ENCODE data around the gene ZNF33A. TPM values are rescaled to one million over a fixed set of nuclear protein-coding genes. Genes with fewer than 3 reads are reported as not detected.
"Not testable (repeated sequence)": the region's sequence is repeated elsewhere in the genome, so short reads cannot be mapped to it uniquely, and the experiment has no call there.

The ZNF33A gene
- total RNA-seq, 1 donor from 2014 or later, result 25.7 TPM

GRCh38 chr10:38007551-38007950, 2.9 kb upstream of the ZNF33A start:
- Histone ChIP-seq H3K27ac (no peak overlapping the region), H3K4me1 (peaks cover 14% of the 10 kb centered on the region), H3K36me3 (no peaks in the 10 kb centered on the region), H3K9me3 (no peaks in the 10 kb centered on the region), H3K27me3 (no peaks in the 10 kb centered on the region), H3K4me3 (no peak overlapping the region)
- ATAC-seq (no peak), DNase-seq (no peak)
- no peak for TF ChIP-seq CTCF (IDR thresholded peaks at IDR 0.05)
- intact Hi-C loops (cut with DNase I), result no loop called here

- intact Hi-C loops (cut with DNase I), result no loop called here
- no peak overlapping the region for H3K27ac ChIP-seq
- H3K4me1 ChIP-seq, result peaks cover 14% of the 10 kb centered on the region
- TF ChIP-seq CTCF (IDR thresholded peaks at IDR 0.05), result no peak
- ATAC-seq (no peak), DNase-seq (no peak)
- no peaks in the 10 kb centered on the region for H3K36me3 ChIP-seq
- H3K4me3 ChIP-seq, result no peak overlapping the region
- no peaks in the 10 kb centered on the region for H3K27me3 ChIP-seq
- H3K9me3 ChIP-seq, result no peaks in the 10 kb centered on the region
These were observed 2.5 kb upstream of the ZNF33A start for GRCh38 chr10:38007991-38008390.

GRCh38 chr10:38016354-38016753, 5.9 kb downstream of the ZNF33A start:
- ATAC-seq, result no peak
- H3K4me3 ChIP-seq, result no peak overlapping the region
- intact Hi-C loops (cut with DNase I), result no loop called here

DNA sequence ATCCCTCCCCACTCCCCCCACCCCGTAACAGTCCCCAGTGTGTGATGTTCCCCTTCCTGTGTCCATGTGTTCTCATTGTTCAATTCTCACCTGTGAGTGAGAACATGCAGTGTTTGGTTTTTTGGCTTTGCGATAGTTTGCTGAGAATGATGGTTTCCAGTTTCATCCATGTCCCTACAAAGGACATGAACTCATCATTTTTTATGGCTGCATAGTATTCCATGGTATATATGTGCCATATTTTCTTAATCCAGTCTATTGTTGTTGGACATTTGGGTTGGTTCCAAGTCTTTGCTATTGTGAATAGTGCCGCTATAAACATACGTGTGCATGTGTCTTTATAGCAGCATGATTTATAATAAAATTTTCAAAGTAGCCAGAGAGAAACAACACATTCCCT, 8.6 kb downstream of the ZNF33A start:
- ATAC-seq; H3K27me3 ChIP-seq; DNase-seq; H3K9me3 ChIP-seq; H3K4me1 ChIP-seq; H3K27ac ChIP-seq; intact Hi-C loops (cut with DNase I); H3K4me3 ChIP-seq: not testable (repeated sequence)
- peaks cover 87% of the 10 kb centered on the region for H3K36me3 ChIP-seq

More at GRCh38 chr10:38016354-38016753, 5.9 kb downstream of the ZNF33A start:
- Histone ChIP-seq H3K27ac (no peak overlapping the region), H3K36me3 (peaks cover 72% of the 10 kb centered on the region), H3K9me3 (no peaks in the 10 kb centered on the region), H3K27me3 (no peaks in the 10 kb centered on the region), H3K4me1 (peaks cover 8% of the 10 kb centered on the region)
- TF ChIP-seq CTCF (IDR thresholded peaks at IDR 0.05), result no peak
- no peak for DNase-seq

DNA sequence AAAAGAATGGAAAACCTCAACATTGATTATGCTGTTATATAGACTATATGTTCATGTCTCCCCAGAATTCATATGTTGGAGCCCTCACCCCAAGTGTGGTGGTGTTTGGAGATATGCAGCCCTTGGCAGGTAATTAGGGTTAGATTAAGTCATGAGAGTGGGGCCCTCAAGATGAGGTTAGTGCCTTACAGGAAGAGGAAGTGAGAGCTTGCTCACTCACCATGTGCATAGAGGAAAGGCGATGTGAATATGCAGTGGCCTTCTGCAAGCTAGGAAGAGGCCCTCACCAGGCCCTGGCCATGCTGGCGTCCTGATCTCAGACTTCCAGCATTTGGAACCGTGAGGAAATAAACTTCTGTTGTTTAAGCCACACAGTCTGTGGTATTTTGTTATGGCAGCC, 14.8 kb downstream of the ZNF33A start:
- ATAC-seq, result peak; percentile 63
- peaks cover 83% of the 10 kb centered on the region for H3K36me3 ChIP-seq
- H3K4me1 ChIP-seq, result no peaks in the 10 kb centered on the region
- DNase-seq, result no peak
- TF ChIP-seq CTCF (IDR thresholded peaks at IDR 0.05), result no peak
- intact Hi-C loops (cut with DNase I), result no loop called here
- no peak overlapping the region for H3K27ac ChIP-seq
- no peaks in the 10 kb centered on the region for H3K27me3 ChIP-seq
- no peak overlapping the region for H3K4me3 ChIP-seq
- H3K9me3 ChIP-seq, result no peaks in the 10 kb centered on the region

GRCh38 chr10:38027986-38028385, 17.5 kb downstream of the ZNF33A start:
- intact Hi-C loops (cut with DNase I), result no loop called here
- H3K4me3 ChIP-seq, result no peak overlapping the region
- H3K9me3 ChIP-seq, result no peaks in the 10 kb centered on the region
- ATAC-seq (no peak), DNase-seq (no peak)
- H3K4me1 ChIP-seq, result no peaks in the 10 kb centered on the region
- TF ChIP-seq CTCF (IDR thresholded peaks at IDR 0.05), result no peak
- H3K27me3 ChIP-seq, result no peaks in the 10 kb centered on the region
- H3K36me3 ChIP-seq, result peaks cover 62% of the 10 kb centered on the region
- no peak overlapping the region for H3K27ac ChIP-seq

Measured in upper lobe of right lung (tissue), 1 donor.